A673 (cell line): ENCODE data around the gene EML6. TPM values are rescaled to one million over a fixed set of nuclear protein-coding genes. Genes with fewer than 3 reads are reported as not detected.

ENCODE experiments used
- BruUV-seq: library from RNA; stranded (reverse); fragments of 400-500 nt; replicated peaks from 2 replicates; lab custom pipeline; 2021; lab: Mats Ljungman, UMichigan
- CTCF ChIA-PET: fragments of 300-600 bp; sonication (Branson Sonifier 250); formaldehyde crosslinking; loops from one replicate; lab custom pipeline; 2022; ENCODE audit warnings: antibody characterized with exemption; lab: Charles Lee
- POLR2A ChIA-PET: fragments of 300-600 bp; sonication (Branson Sonifier 250); formaldehyde crosslinking; loops from one replicate; lab custom pipeline; 2022; ENCODE audit warnings: antibody characterized with exemption; ENCODE audit not compliant: low non-redundant PET; lab: Charles Lee
- DNase-seq: peaks from one replicate; pipeline ENCODE4 v3.0.0-alpha.2; 2015; ENCODE audit warnings: low spot score
- H3K27ac ChIP-seq: fragments of 200-600 bp; sonication (generic); 2 replicates; pipeline ENCODE4 v1.5.1; 2016; ENCODE audit warnings: mixed run types, low read depth, mild to moderate bottlenecking, mixed read lengths, antibody characterized with exemption, low read length; ENCODE audit not compliant: poor library complexity, severe bottlenecking
- H3K27me3 ChIP-seq: fragments of 200-600 bp; sonication (generic); replicated peaks from 2 replicates; pipeline ENCODE4 v1.6.1; 2017; ENCODE audit warnings: mixed run types, low read depth, mild to moderate bottlenecking, mixed read lengths, antibody characterized with exemption, low read length; ENCODE audit not compliant: insufficient read depth, poor library complexity
- H3K36me3 ChIP-seq: fragments of 200-600 bp; sonication (generic); 2 replicates; pipeline ENCODE4 v1.6.1; 2016; ENCODE audit warnings: mixed run types, mild to moderate bottlenecking, mixed read lengths, antibody characterized with exemption, low read length; ENCODE audit not compliant: insufficient read depth, poor library complexity, severe bottlenecking
- H3K4me1 ChIP-seq: fragments of 200-600 bp; sonication (generic); 2 replicates; pipeline ENCODE4 v1.6.1; 2017; ENCODE audit warnings: mixed run types, mild to moderate bottlenecking, mixed read lengths, antibody characterized with exemption, low read length; ENCODE audit not compliant: insufficient read depth, poor library complexity, severe bottlenecking
- H3K4me3 ChIP-seq: fragments of 200-600 bp; sonication (generic); 2 replicates; pipeline ENCODE4 v1.5.1; 2016; ENCODE audit warnings: low read depth, mixed run types, mild to moderate bottlenecking, mixed read lengths, low read length; ENCODE audit not compliant: poor library complexity, severe bottlenecking
- H3K9me3 ChIP-seq: fragments of 200-600 bp; sonication (generic); 2 replicates; pipeline ENCODE4 v1.6.1; 2016; ENCODE audit warnings: mixed run types, low read depth, mild to moderate bottlenecking, mixed read lengths, antibody characterized with exemption, low read length; ENCODE audit not compliant: poor library complexity, severe bottlenecking
- EZH2 ChIP-seq: fragments of 200-600 bp; sonication (generic); IDR thresholded peaks from 2 replicates; pipeline ENCODE4 v1.6.1; 2017; ENCODE audit warnings: borderline replicate concordance, low read depth, mild to moderate bottlenecking, mixed read lengths, antibody characterized with exemption, low read length; ENCODE audit not compliant: poor library complexity, severe bottlenecking
- intact Hi-C: fragments of 100-400 bp; cut with micrococcal nuclease; formaldehyde crosslinking; loops from one replicate; pipeline ENCODE4 v1.10.0; 2022; ENCODE audit not compliant: unreplicated experiment
- total RNA-seq: library from RNA; stranded (reverse); gene quantifications from 2 replicates; pipeline ENCODE4 v1.2.3, GENCODE V29; 2021
- TF ChIP-seq, protein P1 (sequence below): fragments of 300-800, 200-600 bp; sonication (generic); conservative IDR thresholded peaks from 2 replicates; pipeline ENCODE4 v1.5.1; 2017; ENCODE audit warnings: low read depth, mild to moderate bottlenecking, antibody characterized with exemption, low read length, moderate library complexity, mixed read lengths

Gene EML6
- total RNA-seq, 1 experiment from 2014 or later, result 1.9 TPM

DNA sequence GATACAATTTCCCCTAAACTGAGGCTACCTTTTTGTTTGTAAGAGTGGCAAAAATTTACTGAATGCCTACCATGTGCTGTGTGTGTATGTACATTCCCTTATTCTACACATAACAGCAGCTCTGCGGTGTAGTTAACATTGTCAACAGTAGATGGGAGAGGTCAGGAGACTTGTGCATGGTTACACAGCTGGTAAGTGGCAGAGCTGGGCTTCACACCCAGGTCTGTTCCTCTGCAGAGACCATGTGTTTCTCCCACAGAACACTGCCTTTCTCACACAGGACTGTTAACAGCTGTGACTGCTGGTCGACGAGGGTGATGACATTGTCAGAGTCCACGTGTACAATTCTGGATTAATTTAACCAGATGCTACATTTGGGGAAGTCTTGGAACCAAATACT, 49.1 kb downstream of the EML6 start:
- Histone ChIP-seq H3K27ac (no peak overlapping the region), H3K9me3 (peaks cover 4% of the 10 kb centered on the region), H3K36me3 (no peaks in the 10 kb centered on the region), H3K4me1 (no peaks in the 10 kb centered on the region), H3K4me3 (no peak overlapping the region), H3K27me3 (no peaks in the 10 kb centered on the region)
- ChIA-PET CTCF (no interaction called here), POLR2A (no interaction called here)
- intact Hi-C loops, result no loop called here
- no TSS peak for BruUV-seq
- DNase-seq, result no peak
- TF ChIP-seq, protein P1, sequence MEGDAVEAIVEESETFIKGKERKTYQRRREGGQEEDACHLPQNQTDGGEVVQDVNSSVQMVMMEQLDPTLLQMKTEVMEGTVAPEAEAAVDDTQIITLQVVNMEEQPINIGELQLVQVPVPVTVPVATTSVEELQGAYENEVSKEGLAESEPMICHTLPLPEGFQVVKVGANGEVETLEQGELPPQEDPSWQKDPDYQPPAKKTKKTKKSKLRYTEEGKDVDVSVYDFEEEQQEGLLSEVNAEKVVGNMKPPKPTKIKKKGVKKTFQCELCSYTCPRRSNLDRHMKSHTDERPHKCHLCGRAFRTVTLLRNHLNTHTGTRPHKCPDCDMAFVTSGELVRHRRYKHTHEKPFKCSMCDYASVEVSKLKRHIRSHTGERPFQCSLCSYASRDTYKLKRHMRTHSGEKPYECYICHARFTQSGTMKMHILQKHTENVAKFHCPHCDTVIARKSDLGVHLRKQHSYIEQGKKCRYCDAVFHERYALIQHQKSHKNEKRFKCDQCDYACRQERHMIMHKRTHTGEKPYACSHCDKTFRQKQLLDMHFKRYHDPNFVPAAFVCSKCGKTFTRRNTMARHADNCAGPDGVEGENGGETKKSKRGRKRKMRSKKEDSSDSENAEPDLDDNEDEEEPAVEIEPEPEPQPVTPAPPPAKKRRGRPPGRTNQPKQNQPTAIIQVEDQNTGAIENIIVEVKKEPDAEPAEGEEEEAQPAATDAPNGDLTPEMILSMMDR, result no peak
- TF ChIP-seq EZH2, result no peak

DNA sequence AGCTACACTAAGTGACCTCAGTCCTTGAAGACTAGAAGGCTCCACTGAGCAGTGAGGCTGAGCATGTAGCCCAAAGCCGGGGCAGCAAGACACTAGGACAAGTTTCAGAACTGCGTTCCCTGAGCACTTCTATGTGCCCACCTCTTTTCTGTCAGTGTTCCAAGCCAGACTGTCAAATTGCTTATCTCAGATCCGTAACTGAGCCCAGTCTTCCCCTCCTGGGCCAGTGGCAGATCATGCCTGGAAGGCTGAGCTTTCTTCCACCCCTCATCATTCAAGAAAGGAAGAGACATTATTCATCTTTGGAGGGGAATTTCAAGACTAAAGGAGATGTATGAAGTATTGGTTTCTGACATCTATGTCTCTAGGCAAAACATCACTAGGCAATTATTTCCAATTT, 49.8 kb downstream of the EML6 start:
- BruUV-seq, result no TSS peak
- ChIA-PET POLR2A (no interaction called here), CTCF (interaction anchor here (0.5 kb wide), 1 partner anchor 57 kb away, joined by 3 read pairs; no protein-coding TSS in a partner anchor)
- intact Hi-C loops, result no loop called here
- no peak for TF ChIP-seq EZH2
- TF ChIP-seq, protein P1, result no peak
- H3K4me1 ChIP-seq, result no peaks in the 10 kb centered on the region
- no peak overlapping the region for H3K27ac ChIP-seq
- H3K4me3 ChIP-seq, result no peak overlapping the region
- DNase-seq, result no peak
- no peaks in the 10 kb centered on the region for H3K36me3 ChIP-seq
- peaks cover 4% of the 10 kb centered on the region for H3K9me3 ChIP-seq
- no peaks in the 10 kb centered on the region for H3K27me3 ChIP-seq

- intact Hi-C loops, result no loop called here
- Histone ChIP-seq H3K27me3 (no peaks in the 10 kb centered on the region), H3K4me3 (no peak overlapping the region), H3K9me3 (peaks cover 4% of the 10 kb centered on the region), H3K4me1 (no peaks in the 10 kb centered on the region), H3K36me3 (no peaks in the 10 kb centered on the region), H3K27ac (no peak overlapping the region)
- POLR2A ChIA-PET, result no interaction called here
- BruUV-seq, result no TSS peak
- CTCF ChIA-PET, result no interaction called here
- DNase-seq, result peak; percentile 47
- TF ChIP-seq EZH2, result no peak
- TF ChIP-seq, protein P1, result peak; percentile 37
Measured at GRCh38 chr2:54773838-54774237, 50.4 kb downstream of the EML6 start.
